T-helper 22 cell (primary cell): ENCODE measurements around the gene MYBBP1A.

Experiments used
- DNase-seq: peaks from one replicate; pipeline ENCODE4 v3.0.0-alpha.2; 2020; ENCODE audit warnings: low read depth

The MYBBP1A gene

DNA sequence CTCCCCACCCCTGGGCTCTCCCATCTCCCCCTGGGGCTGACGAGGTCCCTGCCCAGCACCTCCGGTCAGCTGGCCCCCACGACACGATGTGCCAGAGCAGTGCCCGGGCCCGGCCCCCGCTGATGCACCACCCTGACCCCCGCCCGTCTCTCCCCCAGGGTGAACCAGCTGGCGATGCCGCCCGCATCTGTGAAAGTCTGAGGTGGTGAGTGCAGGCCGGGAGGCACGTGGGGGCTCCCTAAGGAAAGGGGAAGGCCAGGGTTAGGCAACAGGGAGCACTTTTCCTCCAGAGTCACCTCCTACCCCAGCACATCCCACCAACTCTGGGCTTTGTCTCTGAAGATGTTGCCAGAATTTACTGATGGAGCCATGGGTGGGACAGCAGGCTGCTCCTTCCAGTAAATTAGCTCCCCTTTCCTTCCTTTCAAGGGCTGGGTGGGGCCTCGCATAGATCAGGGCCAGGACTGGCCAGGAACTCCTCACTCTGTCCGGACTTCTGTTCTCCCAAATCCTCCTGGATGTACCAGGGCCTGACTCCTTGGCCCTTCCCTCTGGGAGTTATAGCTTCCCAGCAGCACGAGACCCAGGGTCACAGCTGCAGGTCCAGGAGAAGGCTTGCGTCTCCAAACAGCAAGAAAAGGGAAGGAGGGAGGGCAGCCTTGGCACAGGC lies 18.3 kb downstream of the MYBBP1A start:
- DNase-seq, result no peak

DNA sequence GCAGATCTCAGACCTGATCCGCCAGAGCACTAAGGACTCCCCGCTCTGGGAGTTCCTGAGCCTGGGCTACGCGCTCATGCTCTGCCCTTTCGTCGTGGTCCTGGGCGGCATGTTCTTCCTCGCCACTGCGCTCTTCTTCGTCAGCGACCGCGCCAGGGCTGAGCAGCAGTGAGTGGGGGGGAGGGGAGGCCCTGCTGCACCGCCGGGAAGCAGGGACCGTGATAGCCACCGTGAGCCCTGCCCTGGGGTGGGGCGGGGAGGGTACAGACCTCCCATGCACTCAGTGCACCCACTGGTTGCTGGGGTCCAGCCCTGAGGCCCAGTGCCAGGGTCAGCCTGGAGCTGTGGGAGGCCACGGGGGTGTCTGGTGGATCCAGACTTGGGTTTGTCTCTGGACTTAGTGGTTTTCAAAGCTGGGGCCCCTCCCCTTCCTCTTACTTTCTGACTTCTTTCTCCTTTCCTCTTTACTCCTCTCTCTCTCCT lies 18.9 kb downstream of the MYBBP1A start:
- DNase-seq, result no peak

DNA sequence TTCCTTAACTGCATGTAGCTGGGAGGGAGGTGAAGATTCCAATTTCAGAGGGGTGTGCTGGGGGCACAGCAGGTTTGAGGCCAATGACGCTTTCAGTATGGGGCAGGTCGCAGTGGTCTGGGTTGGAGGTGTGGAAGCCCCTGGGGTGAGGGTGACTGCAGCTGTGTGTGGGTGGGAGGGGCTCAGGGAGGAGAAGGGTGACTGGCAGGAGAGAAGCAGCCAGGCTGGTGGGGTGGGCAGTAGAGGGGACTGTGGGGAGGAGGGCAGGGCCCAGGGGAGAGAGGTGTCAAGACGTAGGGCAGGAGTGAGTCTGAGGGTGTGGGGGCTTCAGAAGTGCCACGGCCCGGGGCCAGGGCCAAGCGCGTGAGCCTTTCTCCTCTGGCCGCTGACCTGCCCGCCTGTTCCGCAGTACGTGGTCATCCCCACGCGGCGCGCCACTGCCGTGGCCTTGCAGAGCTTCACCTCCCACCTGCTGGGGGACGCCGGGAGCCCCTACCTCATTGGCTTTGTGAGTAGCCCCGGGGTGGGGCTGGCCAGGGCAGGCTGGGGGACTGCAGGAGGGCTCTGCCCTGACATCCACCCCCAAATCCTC lies 19.4 kb downstream of the MYBBP1A start:
- DNase-seq, result no peak

DNA sequence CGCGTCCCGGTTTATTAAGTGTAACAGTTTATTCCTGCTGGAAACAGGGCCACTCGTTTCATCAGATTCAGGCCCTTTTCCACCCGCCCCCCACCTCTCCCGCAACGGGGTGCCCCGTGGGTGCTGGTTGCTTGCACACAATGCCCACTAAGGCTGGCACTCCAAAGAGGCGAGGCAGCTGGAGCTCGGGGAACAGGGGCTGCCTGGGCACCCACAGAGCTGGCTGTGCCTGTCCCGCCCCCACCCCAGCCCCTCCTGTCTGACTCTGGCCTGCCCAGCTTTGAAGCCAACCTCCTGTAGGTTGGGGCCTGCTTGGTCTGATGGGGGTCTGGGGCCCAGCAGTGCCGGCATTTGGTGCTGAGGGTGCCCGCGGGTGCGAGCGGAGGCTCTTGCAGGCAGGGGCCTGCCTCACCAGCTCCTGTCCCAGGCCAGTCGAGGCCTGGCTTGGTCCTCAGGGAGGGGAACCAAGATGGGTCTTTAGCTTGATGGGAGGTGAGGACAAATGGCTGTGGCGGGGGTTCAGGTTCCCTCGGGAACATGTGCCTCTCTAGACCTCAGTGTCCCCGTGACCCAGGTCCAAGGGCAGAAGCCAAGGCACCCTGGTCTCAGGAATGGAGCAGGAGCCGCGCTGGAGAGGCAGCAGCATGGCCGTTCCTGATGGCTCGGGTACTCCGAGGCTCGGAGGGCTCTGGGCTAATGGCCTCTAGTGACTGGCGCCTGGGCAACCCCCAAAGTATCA lies 20.1 kb downstream of the MYBBP1A start:
- DNase-seq, result no peak

DNA sequence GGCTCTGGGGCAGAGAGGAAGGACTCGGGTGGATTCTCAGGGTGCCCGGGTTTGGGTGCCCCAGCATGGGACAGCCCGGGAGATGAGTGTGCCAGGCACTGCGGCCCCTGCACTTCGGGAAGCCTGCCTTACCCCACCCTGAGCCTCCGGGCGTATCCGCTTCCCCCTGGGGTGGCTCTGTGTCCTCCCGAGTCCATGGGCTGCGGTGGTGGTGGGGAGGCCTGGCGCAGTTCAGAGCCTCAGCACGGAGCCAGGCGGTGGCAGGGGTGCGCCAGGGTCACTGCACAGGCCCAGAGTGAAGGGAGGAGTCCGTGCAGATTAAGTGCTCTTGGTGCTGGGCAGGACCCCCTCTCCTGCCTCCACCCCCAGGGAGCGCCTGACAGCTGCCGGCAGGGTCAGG lies 20.7 kb downstream of the MYBBP1A start:
- DNase-seq, result no peak

DNA sequence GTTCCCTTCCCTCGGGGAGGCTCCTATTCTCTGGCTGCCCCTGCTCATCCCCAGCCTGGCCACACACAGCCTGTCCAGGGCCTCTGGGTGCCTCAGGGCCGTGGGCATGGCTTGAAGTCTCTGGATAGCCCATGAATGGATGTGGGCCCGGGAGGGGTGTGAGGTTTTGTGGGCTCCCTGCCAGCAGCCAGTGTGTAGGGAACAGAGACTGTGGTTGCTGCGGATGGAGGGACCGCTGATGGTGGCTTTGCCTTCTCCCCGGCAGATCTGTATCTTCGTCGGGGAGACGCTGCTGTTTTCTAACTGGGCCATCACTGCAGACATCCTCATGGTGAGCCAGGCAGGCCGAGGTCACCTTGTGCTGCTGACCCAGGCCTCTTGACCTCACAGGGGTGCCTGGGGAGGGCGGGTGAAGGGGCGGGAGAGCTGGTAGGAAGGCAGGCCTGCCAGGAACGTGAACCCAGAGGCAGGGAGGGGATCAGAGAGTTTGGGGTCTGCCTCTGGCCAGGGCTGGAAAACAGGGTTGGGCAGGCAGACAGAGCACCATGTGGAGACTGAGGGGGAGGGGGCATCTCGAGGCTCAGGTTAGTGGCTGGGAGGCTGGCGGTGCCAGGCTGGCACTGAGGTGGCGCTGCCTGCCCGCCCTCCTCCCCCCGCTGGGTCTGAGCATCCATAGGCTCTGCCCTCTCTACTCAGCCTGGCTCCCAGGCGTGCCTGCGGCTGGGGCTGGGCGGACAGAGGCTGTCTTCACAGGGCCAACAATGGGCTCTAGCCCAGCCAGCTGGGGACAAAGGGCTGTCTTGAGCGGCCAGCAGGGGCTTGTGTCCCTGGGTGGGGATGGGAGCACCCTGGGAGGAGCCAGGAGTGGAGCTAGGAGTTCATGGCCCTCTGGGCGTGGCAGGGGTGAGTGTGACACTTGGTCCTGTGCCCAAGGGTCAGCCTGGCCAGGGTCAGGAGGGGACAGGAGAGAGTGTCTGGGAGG lies 21.4 kb downstream of the MYBBP1A start:
- no peak for DNase-seq

DNA sequence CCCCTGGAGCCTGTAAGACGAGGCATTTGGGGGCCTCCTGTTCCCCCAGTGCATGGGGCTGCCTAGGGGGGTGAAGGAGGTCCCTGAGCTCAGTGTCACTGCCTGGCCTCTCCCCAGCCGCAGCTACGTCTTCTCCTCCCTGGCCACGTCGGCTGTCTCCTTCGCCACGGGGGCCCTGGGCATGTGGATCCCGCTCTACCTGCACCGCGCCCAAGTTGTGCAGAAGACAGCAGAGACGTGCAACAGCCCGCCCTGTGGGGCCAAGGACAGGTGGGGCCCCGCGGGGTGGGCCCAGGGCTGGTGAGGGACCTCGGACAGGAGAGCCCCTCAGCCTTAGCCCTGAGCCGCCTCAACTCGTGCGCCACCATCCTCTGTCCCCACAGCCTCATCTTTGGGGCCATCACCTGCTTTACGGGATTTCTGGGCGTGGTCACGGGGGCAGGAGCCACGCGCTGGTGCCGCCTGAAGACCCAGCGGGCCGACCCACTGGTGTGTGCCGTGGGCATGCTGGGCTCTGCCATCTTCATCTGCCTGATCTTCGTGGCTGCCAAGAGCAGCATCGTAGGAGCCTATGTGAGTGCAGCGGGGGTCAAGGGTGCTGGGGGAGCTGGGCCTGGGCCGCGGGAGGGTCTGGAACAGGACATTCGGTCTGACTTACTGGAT lies 22.2 kb downstream of the MYBBP1A start:
- DNase-seq, result no peak

DNA sequence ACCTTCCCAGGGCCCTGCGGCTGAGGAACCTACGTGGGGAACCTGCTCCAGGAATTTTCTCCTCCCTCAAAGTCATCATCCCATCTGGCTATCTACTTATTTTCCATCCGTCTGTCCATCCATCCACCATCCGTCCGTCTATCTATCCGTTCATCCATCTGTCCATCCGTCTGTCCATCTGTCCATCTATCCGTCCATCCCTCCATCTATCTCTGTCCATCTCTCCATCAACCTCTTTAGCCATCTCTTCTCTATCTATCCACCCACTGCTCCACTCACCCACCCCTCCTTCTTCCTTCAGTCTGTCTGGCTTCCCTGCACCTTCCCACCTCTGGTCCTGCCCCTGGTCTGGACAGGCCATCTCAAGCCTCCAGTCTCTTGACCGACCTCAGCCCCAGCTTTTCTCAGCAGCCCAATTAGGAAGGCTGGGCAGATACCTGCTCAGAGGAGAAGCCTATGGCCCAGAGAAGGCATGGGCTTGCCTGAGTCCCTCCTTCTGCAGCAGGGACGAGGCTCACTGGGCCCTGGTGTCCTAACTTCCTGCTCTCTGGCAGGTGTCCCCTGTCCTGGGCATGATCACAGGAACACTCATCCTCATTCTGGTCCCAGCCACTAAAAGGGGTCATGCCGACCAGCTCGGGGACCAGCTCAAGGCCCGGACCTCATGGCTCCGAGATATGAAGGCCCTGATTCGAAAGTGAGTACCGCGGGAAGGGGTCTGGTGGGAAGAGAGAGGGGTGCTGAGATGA lies 23.0 kb downstream of the MYBBP1A start:
- DNase-seq, result no peak

DNA sequence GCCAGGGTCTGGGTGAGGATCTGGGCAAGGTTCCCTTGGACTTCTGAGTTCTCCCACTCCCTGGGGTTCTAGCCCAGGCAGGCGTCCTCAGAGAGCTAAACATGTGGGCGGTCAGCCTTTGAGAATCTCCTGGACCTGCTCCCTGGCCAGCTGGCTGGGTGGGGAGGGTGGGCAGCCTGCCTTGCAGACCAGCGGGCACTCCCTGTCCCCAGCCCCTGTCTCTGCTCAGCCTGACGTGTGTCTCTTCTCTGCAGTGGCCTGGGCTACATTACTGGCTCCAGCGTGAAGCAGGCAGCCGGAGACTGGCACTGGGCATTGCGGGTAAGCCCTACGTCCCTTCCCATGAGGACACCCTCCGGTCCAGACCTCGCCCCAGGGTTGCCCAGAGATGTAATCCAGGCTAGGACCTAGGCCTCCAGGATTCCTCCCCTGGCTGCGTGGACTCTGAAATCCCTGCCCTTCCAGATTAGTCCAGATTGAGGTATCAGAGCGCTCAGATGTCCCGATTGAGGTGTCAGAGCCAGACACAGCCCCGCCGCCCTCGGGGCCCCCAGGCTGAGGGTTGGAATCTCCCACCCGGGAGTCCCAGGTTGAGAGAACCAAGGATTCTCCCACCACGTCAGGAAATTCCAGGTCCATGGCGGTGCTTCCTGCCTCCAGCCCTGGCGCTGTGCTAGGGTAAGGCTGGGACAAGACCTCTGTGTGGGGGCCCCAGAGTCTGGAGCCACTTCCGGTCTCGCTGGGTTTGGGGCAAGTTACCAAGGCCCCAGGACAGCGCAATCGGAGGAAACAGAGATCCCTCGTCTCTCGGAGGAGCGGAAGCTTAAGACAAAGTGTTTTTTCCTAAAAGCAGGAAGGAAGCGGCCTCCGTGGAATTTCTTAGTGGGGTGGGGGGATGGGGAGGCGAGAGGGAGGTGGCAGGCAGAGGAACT lies 24.1 kb downstream of the MYBBP1A start:
- DNase-seq, result no peak

DNA sequence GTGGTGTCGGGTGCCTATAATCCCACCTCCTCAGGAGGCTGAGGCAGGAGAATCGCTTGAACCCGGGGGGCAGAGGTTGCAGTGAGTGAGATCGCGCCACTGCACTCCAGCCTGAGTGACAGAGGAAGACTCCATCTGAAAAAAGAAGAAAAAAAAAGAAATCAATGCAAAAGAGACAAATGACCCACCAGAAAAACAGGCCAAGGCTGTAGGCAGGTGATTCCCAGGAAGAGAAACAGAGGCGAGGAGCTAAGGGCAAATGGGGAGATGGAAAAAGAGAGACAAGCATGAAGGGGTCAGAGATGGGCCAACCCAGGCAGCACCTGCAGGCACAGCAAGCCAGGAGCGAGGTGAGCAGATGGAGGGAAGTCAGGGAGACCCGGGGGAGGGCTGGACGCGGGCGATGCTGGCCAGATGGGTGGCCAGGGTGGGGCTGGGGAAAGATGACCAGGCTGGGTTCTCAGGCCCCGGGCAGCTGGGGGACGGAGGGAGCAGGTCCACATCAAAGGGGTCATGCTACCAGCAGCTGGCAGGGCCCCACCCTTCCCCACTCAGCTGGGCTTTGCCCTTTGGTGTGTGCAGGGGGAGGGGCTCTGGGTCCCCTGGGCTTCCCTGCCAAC lies 25.5 kb downstream of the MYBBP1A start:
- DNase-seq, result no peak

DNA sequence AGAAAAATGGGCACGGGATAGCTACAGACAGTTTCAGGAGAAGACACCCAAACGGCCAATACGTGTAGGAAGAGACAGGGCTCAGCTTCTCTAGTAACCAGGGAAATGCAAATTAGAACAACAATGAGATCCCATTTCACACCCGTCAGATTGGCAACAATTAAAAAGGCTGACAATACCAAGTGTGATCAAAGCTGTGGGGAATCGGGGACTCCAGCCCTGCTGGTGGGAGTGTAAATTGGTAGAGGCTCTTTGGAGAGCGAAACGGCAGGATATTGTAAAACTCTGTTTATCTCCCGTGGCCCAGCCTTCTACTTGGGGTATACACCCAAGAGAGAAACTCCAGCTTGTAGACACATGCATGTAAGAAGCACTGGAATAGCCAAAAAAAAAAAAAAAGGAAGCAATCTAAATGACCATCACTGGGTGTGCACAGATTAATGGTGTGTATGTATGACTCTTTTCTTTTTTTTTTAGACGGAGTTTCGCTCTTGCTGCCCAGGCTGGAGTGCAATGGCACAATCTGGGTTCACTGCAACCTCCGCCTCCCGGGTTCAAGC lies 27.5 kb downstream of the MYBBP1A start:
- no peak for DNase-seq

DNA sequence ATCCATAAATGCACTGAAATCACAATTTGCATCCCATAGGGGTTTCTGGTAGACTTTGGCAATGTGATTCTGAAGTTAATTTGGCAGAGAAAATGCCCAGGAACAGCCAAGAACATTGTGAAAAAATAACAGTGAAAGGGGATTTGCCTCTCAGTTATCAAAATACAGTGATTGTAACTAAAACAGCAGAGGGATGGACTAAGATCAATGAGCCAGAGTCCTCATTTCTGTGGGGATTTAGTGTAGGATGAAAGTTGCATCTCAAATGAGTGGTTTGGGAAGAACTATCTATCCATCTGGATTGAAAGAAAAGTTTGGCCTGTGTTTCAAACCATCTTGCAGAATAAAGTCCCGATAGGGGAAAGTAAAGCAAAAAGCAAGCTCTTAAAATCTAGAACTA lies 28.1 kb downstream of the MYBBP1A start:
- no peak for DNase-seq

DNA sequence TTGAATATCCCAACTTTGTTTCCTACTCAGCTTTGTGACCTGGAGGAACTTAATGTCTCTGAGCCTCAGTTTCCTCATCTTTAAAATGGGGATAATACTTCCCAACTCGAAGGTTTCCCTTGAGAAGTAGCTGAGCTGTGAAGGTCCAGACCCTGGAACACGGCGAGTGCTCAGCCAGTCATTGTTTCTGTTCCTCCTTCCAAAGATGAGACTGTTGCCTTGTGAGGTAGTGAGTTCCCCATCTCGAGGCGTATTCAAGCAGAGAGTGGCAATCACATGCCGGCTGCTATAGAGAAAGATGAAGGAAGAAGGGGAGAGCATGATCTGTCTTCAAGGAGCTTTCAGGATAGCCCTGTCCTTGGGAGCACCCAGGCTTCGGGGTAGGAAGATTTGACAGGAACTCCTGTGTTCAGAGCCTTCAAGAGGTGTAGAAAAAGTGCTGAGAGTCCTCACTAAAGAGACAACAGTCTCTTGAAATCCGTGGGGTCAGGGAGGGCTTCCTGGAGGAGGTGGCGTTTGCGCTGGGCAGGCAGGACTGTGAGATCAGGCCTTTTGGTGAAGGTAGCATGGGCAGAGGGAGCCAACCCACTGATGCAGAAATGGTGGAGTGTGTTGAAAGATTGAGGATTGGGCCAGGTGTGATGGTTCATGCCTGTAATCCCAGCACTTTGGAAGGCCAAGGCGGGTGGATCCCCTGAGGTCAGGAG lies 29.3 kb downstream of the MYBBP1A start:
- DNase-seq, result no peak

DNA sequence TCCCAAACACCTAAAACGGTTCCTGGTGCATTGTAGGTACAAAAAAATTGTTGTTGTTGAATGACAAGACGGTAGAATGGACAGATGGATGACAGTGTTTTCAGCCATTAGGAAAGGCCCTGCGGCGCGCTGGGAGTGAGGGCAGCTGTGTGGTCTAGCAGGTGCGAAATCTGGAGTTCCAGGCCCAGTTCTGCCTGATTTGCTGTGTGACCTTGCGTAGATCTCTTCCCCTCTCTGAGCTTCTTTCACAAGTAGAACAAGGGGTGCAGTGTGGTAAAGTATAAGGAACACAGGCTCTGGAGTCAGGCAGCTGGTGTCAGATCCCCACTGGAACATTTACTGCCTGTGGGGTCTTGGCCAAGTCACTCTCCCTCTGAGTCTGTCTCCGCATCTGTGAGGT lies 31.2 kb downstream of the MYBBP1A start:
- DNase-seq, result no peak

DNA sequence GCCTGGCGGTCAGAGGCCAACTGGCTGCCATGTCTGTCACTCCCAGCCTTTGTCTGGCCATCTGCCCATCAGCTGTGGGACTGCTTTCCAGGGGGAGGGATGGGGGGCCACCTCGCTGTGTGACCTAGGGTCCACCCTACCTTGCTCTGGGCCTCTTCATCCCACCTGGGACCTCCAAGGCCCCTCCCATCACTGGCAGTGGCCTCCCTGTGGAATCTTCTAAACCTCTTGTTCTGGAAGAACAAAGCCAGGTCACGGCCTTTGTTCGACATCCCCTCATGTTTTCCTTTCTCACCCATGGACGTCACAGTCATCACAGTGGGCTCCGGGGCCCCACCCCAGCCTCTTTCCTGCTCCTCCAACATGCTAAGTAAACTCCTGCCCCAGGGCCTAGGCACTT lies 32.5 kb downstream of the MYBBP1A start:
- DNase-seq, result no peak

DNA sequence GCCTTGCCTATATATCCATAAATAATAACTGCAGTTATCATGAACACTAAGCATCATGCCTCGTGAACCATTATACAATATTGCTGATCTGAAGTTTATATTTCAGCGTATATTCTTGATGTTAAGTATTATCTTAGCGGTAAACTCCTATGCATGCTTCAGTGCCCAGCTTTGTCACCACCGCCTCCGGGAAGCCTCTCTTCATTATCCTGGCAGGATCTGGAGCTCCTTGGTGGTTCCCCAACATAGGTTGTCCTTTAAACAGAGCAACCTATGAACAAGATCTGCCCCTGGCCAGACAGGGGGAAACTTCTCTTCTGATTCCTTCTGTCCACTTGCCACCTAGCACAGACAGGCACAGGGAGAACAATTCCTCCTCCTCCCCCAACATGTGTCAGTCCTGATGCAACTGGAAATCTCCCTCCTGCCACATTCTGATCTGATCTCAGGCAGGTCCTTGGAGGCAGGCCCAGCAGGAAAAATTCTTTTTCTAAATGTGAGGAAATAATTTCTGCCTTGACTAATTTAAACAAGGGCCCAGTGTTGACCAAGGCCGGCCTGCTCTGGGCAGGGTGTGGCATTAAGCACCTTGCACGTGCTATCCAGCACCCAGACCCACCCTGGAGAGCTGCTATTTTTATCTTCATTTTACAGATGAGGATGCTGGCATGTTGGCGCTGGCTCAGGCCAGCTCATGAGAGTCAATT lies 34.1 kb downstream of the MYBBP1A start:
- DNase-seq, result no peak

DNA sequence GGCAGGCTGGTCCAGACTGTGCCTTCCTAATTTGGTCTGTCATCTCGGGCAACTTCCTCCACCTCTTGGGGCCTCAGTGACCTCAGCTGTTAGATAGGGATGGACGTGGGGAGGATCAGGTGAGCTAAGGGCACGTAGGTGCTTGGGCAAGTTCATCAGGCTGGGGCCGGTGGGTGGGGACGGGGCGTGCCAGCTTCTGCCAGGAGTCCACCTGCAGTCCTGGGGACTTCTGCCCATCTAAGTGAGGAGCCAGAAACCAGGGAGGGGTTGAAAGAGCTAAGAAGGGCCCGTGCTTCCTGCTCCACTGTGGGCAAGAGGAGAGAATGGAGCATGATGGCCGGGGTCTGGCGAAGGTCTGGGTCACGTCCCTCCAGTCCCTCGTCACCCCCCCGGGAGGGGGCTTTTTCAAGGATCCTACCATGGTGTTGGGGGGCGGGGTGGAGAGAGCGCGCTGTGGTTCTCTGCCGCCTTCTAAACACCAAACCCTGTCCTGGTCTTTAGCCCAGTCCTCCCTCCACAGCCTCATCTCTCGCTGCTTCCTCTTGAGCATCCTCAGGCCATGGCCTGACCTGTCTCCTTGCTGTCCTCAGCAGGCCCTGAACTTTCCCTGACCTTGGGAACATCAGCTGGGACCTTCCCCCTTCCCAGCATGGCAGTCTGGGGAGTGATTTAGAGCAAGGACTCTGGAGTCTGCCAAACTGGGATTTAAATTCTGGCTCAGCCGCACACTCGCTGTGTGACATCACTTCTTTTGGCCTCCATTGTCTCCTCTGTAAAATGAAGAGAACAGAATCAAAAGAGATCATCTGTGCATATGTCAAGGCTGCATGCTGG lies 34.9 kb downstream of the MYBBP1A start:
- no peak for DNase-seq
